ENCODE measurements around the gene TDP2. TPM values are rescaled to one million over a fixed set of nuclear protein-coding genes. Genes with fewer than 3 reads are reported as not detected.
"Not testable (repeated sequence)": the region's sequence is repeated elsewhere in the genome, so short reads cannot be mapped to it uniquely, and the experiment has no call there.

TDP2 gene
- total and polyA plus RNA-seq, 12 donors, result 20.0 to 30.9 (median 24.3) TPM

DNA sequence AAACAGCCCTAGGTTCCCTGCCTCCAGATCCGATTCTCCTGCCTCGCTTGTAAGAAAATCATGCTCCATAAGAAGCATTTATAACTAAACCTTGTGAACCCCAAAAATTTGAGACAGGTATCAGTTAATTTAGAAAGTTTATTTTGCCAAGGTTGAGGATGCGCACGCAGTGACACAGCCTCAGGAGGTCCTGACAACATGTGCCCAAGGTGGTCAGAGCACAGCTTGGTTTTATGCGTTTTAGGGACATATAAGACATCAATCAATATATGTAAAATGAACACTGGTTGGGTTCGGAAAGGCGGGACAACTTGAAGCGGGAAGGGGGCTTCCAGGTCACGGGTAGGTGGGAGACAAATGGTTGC, 2.3 kb upstream of the TDP2 start:
- ATAC-seq, result no peak
- Histone ChIP-seq H3K27ac (no peak overlapping the region), H3K9me3 (peaks cover 0 to 35% (median 0%) of the 10 kb centered on the region in 11 donors), H3K4me1 (peaks cover 3 to 38% (median 28%) of the 10 kb centered on the region in 9 donors), H3K27me3 (no peaks in the 10 kb centered on the region), H3K4me3 (no peak overlapping the region), H3K36me3 (peaks cover 0 to 12% (median 0%) of the 10 kb centered on the region in 9 donors)
- 96% methylated on average over 9 of the region's 9 CpGs for WGBS, 2 donors
- intact Hi-C loops (cut with DNase I), result no loop called here
- TF ChIP-seq, protein P1, sequence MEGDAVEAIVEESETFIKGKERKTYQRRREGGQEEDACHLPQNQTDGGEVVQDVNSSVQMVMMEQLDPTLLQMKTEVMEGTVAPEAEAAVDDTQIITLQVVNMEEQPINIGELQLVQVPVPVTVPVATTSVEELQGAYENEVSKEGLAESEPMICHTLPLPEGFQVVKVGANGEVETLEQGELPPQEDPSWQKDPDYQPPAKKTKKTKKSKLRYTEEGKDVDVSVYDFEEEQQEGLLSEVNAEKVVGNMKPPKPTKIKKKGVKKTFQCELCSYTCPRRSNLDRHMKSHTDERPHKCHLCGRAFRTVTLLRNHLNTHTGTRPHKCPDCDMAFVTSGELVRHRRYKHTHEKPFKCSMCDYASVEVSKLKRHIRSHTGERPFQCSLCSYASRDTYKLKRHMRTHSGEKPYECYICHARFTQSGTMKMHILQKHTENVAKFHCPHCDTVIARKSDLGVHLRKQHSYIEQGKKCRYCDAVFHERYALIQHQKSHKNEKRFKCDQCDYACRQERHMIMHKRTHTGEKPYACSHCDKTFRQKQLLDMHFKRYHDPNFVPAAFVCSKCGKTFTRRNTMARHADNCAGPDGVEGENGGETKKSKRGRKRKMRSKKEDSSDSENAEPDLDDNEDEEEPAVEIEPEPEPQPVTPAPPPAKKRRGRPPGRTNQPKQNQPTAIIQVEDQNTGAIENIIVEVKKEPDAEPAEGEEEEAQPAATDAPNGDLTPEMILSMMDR (IDR thresholded peaks at IDR 0.05), result no peak
- DNase-seq, result no peak

DNA sequence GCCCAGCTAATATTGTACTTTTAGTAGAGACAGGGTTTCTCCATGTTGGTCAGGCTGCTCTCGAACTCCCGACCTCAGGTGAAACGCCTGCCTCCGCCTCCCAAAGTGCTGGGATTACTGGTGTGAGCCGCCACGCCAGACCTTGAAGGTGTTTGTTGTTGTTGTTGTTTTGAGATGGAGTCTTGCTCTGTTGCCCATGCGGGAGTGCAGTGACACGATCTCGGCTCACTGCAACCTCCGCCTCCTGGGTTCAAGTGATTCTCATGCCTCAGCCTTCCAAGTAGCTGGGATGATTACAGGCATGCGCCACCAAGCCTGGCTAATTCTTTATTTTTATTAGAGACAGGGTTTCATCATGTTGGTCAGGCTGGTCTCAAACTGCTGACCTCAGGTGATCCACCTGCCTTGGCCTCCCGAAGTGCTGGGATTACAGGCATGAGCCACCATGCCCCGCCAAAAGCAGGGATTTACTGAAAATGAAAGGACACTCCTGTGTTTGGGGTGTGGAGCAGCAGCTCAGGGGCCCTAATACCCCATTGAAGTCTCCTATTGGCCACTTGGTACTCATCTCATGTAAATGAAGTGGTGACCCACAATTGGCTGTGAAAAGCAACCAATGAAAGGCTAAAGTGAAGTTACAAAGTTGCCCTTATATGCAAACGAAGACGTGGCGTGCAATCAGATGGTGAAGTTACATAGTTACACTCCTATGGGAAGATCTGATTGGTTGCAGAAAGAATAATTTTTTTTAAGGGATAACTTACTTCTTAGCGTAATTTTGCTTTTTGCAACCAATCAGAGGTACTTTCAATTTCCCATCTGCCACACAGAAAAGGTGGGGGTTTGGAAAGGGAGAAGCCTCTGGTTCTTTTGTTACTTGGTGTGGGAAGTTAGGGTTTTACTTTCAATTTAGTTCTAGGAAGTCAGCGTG, 1.6 kb upstream of the TDP2 start:
- ATAC-seq; intact Hi-C loops (cut with DNase I); H3K27me3 ChIP-seq; DNase-seq: not testable (repeated sequence)
- Histone ChIP-seq H3K4me1 (peaks cover 3 to 41% (median 28%) of the 10 kb centered on the region in 9 donors), H3K36me3 (peaks cover 0 to 19% (median 1%) of the 10 kb centered on the region in 9 donors), H3K4me3 (peak overlapping the region; percentile 59 to 99 (median 89)), H3K9me3 (peaks cover 0 to 28% (median 0%) of the 10 kb centered on the region in 11 donors), H3K27ac (peak overlapping the region in 4 of 10 donors; percentile 82 to 96 (median 92))
- WGBS, 2 donors, result 96% methylated on average over 18 of the region's 18 CpGs

DNA sequence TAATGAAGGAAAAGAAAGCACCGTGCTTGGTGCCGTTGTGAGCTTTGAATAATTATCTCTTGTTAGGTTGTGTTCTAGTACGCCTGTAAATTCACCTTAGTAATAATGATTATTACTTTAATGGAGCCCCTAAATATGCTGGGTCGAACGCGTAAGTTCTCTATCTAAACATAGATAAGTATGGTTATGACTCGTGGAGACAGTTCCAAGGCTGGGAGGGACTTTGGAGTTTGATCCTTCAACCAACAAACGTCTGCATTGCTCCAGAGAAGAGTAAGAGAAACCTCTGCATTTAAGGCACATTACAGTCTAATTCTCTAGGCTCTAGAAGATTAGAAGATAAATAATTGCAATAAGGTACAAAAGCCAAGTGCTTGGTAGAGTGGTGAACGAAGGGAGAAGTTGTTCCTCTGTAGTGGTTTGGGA, 692 bp upstream of the TDP2 start:
- peak in 1 of 2 donors; percentile 10 for DNase-seq
- 3 to 4% methylated on average over 9 of the region's 9 CpGs for WGBS, 2 donors
- intact Hi-C loops (cut with DNase I), result loop anchor here in 2 of 10 donors (2.0 kb wide), 1 partner anchor 53 kb away; no protein-coding TSS in a partner anchor
- peak overlapping the region; percentile 59 to 99 (median 89) for H3K4me3 ChIP-seq
- TF ChIP-seq, protein P1 (IDR thresholded peaks at IDR 0.05), result no peak
- peaks cover 0 to 22% (median 0%) of the 10 kb centered on the region in 11 donors for H3K9me3 ChIP-seq
- peak overlapping the region; percentile 63 to 96 (median 92) for H3K27ac ChIP-seq
- H3K4me1 ChIP-seq, result peaks cover 3 to 43% (median 28%) of the 10 kb centered on the region in 9 donors
- H3K36me3 ChIP-seq, result peaks cover 0 to 28% (median 7%) of the 10 kb centered on the region in 9 donors
- ATAC-seq, result peak in 3 of 8 donors; percentile 2 to 16 (median 15)
- no peaks in the 10 kb centered on the region for H3K27me3 ChIP-seq

DNA sequence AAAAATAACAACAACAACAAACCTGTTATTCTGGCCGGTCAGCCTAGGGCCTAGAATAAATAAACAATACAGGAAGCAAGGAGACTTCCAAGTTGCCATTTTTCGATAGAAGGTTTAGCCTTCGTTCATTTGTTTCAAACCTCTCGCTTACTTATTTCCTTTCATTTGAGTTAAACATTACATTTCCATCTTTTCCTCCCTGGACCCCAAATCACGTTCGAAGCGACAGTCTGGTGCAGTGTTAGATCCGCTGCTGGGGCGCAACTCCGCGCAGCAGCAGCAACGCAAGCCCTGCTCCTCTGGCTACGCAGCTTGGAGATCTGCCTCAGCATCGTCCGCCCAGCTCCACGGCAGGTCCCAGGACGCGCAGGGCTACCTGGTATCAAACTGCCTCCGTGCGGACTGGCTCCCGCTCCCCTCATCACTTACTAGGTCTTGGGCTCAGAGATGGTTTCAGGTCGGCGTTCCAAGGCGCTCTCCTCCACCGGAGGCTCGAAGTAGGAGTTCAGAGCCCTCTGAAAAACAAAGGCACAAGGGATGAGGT, 530 bp downstream of the TDP2 start:
- peak in 1 of 2 donors; percentile 20 for DNase-seq
- intact Hi-C loops (cut with DNase I), result loop anchor here in 3 of 10 donors (1.0 to 2.0 kb wide), 2 partner anchors 55 kb away; no protein-coding TSS in a partner anchor
- H3K27ac ChIP-seq, result peak overlapping the region; percentile 63 to 96 (median 92)
- peak overlapping the region; percentile 59 to 99 (median 89) for H3K4me3 ChIP-seq
- H3K9me3 ChIP-seq, result peaks cover 0 to 15% (median 0%) of the 10 kb centered on the region in 11 donors
- H3K4me1 ChIP-seq, result peaks cover 3 to 47% (median 28%) of the 10 kb centered on the region in 9 donors
- peak; percentile 7 to 57 (median 36) for ATAC-seq
- no peaks in the 10 kb centered on the region for H3K27me3 ChIP-seq
- TF ChIP-seq, protein P1 (IDR thresholded peaks at IDR 0.05), result no peak
- peaks cover 0 to 40% (median 13%) of the 10 kb centered on the region in 9 donors for H3K36me3 ChIP-seq
- WGBS, 2 donors, result 0 to 1% methylated on average over 26 of the region's 26 CpGs

All from heart right ventricle (tissue), 16 donors.